Upper lobe of left lung (tissue), 4 donors: ENCODE data around the gene FBXO10.

Experiments used
- EP300 ChIP-seq, 4 donors: sonication (generic); formaldehyde crosslinking; IDR thresholded peaks; one replicate each; pipeline ENCODE4 v1.5.1; 2017; ENCODE audit warnings: antibody characterized with exemption in 4 of 4, control low read depth in 2 of 4
- POLR2AphosphoS5 ChIP-seq, 2 donors: sonication (generic); formaldehyde crosslinking; IDR thresholded peaks; one replicate each; pipeline ENCODE4 v1.5.1; 2017; ENCODE audit warnings: antibody characterized with exemption in 2 of 2
- TF ChIP-seq, protein P1 (sequence below), 6 experiments: fragments of 450-650 bp in 4 of 6; fragments of 200-600 bp in 2 of 6; sonication (generic) in 2 of 6; IDR thresholded peaks; one replicate each; pipeline ENCODE4 v1.5.1; 2016 to 2019; ENCODE audit warnings: antibody characterized with exemption in 6 of 6

DNA sequence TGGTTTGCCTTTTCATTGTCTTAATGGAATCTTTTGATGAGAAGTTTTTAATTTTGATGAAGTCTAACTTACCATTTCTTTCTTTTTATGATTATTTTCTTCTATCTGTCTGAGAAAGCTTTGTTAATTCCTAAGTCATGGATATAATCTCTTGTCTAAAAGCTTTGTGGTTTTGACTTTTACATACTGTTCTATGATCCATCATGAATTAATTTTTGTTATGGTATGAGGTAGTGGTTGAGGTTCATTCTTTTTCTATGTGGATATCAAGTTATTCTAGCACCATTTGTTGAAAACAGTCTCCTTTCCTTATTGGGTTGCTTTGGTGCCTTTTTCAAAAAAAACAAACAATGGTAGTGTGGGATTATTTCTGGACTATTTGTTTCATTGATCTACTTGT lies 20.4 kb downstream of the FBXO10 start:
- TF ChIP-seq EP300 (IDR thresholded peaks at IDR 0.05) (no peak), POLR2AphosphoS5 (IDR thresholded peaks at IDR 0.05) (no peak)
- TF ChIP-seq, protein P1, sequence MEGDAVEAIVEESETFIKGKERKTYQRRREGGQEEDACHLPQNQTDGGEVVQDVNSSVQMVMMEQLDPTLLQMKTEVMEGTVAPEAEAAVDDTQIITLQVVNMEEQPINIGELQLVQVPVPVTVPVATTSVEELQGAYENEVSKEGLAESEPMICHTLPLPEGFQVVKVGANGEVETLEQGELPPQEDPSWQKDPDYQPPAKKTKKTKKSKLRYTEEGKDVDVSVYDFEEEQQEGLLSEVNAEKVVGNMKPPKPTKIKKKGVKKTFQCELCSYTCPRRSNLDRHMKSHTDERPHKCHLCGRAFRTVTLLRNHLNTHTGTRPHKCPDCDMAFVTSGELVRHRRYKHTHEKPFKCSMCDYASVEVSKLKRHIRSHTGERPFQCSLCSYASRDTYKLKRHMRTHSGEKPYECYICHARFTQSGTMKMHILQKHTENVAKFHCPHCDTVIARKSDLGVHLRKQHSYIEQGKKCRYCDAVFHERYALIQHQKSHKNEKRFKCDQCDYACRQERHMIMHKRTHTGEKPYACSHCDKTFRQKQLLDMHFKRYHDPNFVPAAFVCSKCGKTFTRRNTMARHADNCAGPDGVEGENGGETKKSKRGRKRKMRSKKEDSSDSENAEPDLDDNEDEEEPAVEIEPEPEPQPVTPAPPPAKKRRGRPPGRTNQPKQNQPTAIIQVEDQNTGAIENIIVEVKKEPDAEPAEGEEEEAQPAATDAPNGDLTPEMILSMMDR (IDR thresholded peaks at IDR 0.05) = no peak
